Lower lobe of right lung (tissue), 2 donors: Measurements from ENCODE around the gene NRXN3. TPM values are rescaled to one million over a fixed set of nuclear protein-coding genes. Genes with fewer than 3 reads are reported as not detected.

ENCODE experiments used
- ATAC-seq, 2 donors: fragments of 200-7000 bp; cut with Tn5 transposase; one replicate each; pipeline ENCODE4 v1.9.1; 2020 to 2022; ENCODE audit warnings: mild to moderate bottlenecking in 2 of 2, moderate library complexity in 2 of 2
- DNase-seq: peaks from one replicate; pipeline ENCODE4 v3.0.0-alpha.2; 2020
- H3K27ac ChIP-seq: fragments of 200-600 bp; one replicate; pipeline ENCODE4 v1.8.0; 2022
- H3K27me3 ChIP-seq: fragments of 200-600 bp; one replicate; pipeline ENCODE4 v1.8.0; 2022; ENCODE audit warnings: low read depth
- H3K36me3 ChIP-seq: fragments of 200-600 bp; one replicate; pipeline ENCODE4 v1.8.0; 2022; ENCODE audit warnings: mild to moderate bottlenecking
- H3K4me1 ChIP-seq: fragments of 200-600 bp; one replicate; pipeline ENCODE4 v1.8.0; 2022
- H3K4me3 ChIP-seq: fragments of 200-600 bp; one replicate; pipeline ENCODE4 v1.8.0; 2022; ENCODE audit warnings: mild to moderate bottlenecking
- H3K9me3 ChIP-seq: fragments of 200-600 bp; one replicate; pipeline ENCODE4 v1.8.0; 2022
- intact Hi-C: fragments of 100-400 bp; cut with DNase I; formaldehyde crosslinking; loops from one replicate; pipeline ENCODE4 v1.11.0; 2022
- total RNA-seq: library from RNA; stranded (reverse); fragmentation: NEBNext Ultra II Directional; extraction: Animal tissue kit (Norgen Biotek cat#: 25700); gene quantifications from one replicate; pipeline ENCODE4 v1.2.1, GENCODE V29; 2021
- TF ChIP-seq, protein P1 (sequence below): fragments of 200-600 bp; IDR thresholded peaks from one replicate; pipeline ENCODE4 v1.8.0; 2022; ENCODE audit warnings: antibody characterized with exemption, mild to moderate bottlenecking
- donor health status: DM: no; HTN: yes; CAD: no; lungs with severe emphysema.

NRXN3 gene
- total RNA-seq, 1 donor from 2014 or later = 9.0 TPM

DNA sequence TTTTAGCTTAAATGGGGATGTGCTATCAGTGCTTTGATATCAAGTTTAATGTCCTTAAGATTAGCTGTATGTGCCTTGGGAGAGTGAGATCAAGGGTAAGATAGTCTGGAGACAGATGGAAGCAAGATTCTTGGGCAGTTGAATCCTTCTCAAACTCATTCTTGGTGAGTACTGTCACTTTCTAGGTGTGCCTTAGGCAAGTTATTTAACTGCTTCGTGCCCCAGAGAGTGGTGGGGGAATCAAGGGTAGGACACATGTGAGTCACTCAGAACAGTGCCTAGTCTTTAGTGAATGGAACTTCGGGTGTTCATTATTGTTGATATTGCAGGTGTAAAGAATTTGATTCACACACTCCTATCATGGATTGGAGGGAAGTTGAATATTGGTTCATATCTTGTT, 1237.4 kb downstream of the NRXN3 start:
- H3K36me3 ChIP-seq = no peaks in the 10 kb centered on the region
- intact Hi-C loops = no loop called here
- H3K9me3 ChIP-seq = no peaks in the 10 kb centered on the region
- H3K4me3 ChIP-seq = no peak overlapping the region
- H3K4me1 ChIP-seq = no peaks in the 10 kb centered on the region
- TF ChIP-seq, protein P1, sequence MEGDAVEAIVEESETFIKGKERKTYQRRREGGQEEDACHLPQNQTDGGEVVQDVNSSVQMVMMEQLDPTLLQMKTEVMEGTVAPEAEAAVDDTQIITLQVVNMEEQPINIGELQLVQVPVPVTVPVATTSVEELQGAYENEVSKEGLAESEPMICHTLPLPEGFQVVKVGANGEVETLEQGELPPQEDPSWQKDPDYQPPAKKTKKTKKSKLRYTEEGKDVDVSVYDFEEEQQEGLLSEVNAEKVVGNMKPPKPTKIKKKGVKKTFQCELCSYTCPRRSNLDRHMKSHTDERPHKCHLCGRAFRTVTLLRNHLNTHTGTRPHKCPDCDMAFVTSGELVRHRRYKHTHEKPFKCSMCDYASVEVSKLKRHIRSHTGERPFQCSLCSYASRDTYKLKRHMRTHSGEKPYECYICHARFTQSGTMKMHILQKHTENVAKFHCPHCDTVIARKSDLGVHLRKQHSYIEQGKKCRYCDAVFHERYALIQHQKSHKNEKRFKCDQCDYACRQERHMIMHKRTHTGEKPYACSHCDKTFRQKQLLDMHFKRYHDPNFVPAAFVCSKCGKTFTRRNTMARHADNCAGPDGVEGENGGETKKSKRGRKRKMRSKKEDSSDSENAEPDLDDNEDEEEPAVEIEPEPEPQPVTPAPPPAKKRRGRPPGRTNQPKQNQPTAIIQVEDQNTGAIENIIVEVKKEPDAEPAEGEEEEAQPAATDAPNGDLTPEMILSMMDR = no peak
- DNase-seq (no peak), ATAC-seq (no peak)
- no peak overlapping the region for H3K27ac ChIP-seq
- no peaks in the 10 kb centered on the region for H3K27me3 ChIP-seq

DNA sequence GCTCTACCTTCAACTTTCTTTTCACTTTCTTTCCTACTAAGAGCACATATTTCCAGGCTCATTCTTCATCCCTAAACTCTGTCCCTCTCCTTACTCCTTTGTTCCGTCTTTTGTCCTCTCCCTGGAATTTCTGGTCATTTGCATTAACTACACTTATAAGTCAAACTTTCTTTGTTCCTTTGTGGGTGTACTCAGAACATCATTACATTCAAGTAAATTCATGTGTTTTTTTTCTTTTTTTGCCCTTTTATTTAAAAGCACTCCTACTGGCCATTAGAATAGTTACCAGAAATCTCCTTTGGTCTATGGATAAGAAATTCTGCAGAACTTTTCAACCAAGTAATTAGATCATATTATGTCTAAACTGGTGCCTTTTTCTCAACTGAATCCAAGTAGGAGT, 1238.5 kb downstream of the NRXN3 start:
- Histone ChIP-seq H3K4me1 (no peaks in the 10 kb centered on the region), H3K27ac (no peak overlapping the region), H3K27me3 (no peaks in the 10 kb centered on the region), H3K9me3 (no peaks in the 10 kb centered on the region), H3K4me3 (no peak overlapping the region), H3K36me3 (no peaks in the 10 kb centered on the region)
- intact Hi-C loops = no loop called here
- ATAC-seq = no peak
- TF ChIP-seq, protein P1 = no peak
- no peak for DNase-seq

DNA sequence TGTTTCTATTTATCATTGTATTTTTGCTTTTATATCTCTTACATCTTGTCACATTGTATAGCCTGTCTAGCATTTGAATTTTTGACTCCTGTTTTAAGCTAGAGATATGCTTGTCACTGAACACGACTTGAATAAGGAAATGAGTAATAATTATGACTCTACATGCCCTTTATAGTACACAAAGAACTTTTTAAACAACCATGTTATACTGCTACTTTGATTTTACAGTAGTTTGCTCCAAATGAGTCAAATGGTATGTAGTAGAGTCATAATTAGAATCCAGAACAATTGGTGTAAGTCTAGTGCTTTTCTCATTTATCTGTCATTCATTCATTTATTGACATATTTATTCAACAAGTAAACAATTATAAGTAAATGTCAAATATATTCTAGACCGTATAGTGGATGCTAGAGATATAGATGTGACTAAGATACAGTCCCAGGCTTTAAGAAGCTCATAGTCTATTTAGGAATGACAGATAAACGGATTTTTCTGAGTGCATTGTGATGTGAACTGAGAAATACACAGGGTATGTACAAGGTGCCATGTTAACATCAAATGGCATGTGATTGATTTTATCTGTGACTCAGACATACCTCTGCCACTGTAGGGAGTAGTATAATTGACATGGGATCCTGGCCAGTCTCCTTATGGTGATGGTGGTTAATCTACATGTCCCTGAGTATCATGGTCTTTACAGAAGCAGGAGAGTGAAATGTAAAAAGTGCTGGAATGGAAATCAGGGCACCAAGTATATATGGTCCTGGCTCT, 1241.4 kb downstream of the NRXN3 start:
- intact Hi-C loops = no loop called here
- no peak for ATAC-seq

DNA sequence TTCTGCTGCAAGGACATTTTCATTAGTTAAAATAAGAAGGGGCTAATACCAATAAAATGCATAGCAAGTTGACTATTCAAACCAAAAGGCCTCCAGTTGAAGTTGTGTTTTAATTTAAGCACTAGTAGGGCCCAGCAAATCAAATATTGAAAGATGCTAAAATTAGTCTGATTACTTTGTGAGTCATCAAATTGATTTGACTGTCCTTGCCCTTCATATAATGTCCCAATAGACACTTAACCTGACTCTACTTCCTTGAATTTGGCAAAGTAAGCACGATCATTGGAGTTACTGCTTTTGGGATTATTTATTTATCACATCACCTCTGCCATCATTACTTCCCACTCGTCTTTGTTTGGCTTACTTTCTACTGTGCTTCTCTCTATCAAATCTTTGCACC, 1242.6 kb downstream of the NRXN3 start:
- intact Hi-C loops = no loop called here

More for the DNA sequence above, 1241.4 kb downstream of the NRXN3 start:
- H3K4me3 ChIP-seq = no peak overlapping the region
- H3K36me3 ChIP-seq = no peaks in the 10 kb centered on the region
- DNase-seq = no peak
- H3K27me3 ChIP-seq = no peaks in the 10 kb centered on the region
- no peak overlapping the region for H3K27ac ChIP-seq
- no peaks in the 10 kb centered on the region for H3K4me1 ChIP-seq
- TF ChIP-seq, protein P1 = no peak
- H3K9me3 ChIP-seq = no peaks in the 10 kb centered on the region

DNA sequence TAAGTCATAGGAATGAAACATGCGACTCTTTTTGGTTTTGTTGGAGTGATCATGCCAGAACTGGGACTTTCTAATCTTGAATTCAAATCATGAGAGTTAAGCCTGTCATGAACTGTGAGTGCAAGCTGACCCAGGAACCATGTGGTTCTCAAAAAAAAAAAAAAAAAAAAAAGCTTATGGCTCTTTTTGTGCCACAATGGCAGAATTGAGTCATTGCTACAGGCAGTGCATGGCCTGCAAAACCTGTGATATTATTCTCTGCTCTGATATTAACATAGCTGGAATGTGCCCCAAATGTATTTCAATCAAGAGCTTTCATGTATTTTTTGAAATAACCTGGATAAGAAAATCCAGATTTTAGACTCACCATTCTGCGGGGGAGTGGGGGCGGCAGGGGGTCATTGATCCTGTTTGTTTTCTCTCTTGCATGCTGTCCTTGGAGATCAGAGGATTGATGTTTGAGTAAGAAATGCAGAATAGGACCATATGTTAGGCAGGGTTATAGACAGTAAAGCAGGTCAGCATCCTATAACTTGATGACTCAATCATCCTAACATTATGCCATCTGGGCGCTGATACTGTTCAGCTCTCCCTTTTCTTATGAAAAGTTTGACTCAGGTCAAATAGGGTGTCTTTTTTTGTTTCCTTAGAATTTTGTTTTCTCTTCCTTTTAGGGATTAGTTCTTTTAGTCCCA, 1243.7 kb downstream of the NRXN3 start:
- Histone ChIP-seq H3K36me3 (no peaks in the 10 kb centered on the region), H3K9me3 (no peaks in the 10 kb centered on the region), H3K4me3 (no peak overlapping the region), H3K27me3 (no peaks in the 10 kb centered on the region), H3K27ac (no peak overlapping the region), H3K4me1 (no peaks in the 10 kb centered on the region)
- intact Hi-C loops = no loop called here
- ATAC-seq = no peak
- TF ChIP-seq, protein P1 = no peak
- DNase-seq = no peak

More for the DNA sequence above, 1242.6 kb downstream of the NRXN3 start:
- no peaks in the 10 kb centered on the region for H3K27me3 ChIP-seq
- no peak overlapping the region for H3K27ac ChIP-seq
- H3K36me3 ChIP-seq = no peaks in the 10 kb centered on the region
- no peak overlapping the region for H3K4me3 ChIP-seq
- no peaks in the 10 kb centered on the region for H3K4me1 ChIP-seq
- DNase-seq (no peak), ATAC-seq (no peak)
- H3K9me3 ChIP-seq = no peaks in the 10 kb centered on the region
- TF ChIP-seq, protein P1 = no peak
